H1 (cell line): ENCODE data around the gene UGT1A10. TPM values are rescaled to one million over a fixed set of nuclear protein-coding genes. Genes with fewer than 3 reads are reported as not detected.

Experiments
- CTCF ChIA-PET: fragments of 300-600 bp; sonication (Branson Sonifier 250); formaldehyde crosslinking; loops from one replicate; lab custom pipeline; 2021; ENCODE audit not compliant: partially characterized antibody; lab: Charles Lee
- POLR2A ChIA-PET: fragments of 300-600 bp; sonication (Branson Sonifier 250); formaldehyde crosslinking; loops from one replicate; lab custom pipeline; 2021; ENCODE audit warnings: inconsistent platforms; ENCODE audit not compliant: partially characterized antibody; lab: Charles Lee
- DNase-seq, 2 experiments: peaks; one replicate each; pipeline versions ENCODE4 v3.0.0 to v3.0.0-alpha.2; 2010 to 2022; ENCODE audit warnings: low spot score in 2 of 2, low read depth in 1 of 2, mixed read lengths in 1 of 2
- FAIRE-seq: peaks from 2 replicates; lab custom pipeline; 2011; peaks lifted over from hg19 to GRCh38; lab: Jason Lieb, UNC
- H2AFZ ChIP-seq: 2 replicates; pipeline ENCODE4 v1.8.1; 2012; ENCODE audit warnings: low read length, inconsistent platforms
- H2AK5ac ChIP-seq: 2 replicates; pipeline ENCODE4 v1.6.1; 2013; ENCODE audit warnings: low read depth, low read length
- H2BK120ac ChIP-seq: replicated peaks from 2 replicates; pipeline ENCODE3; 2013; ENCODE audit warnings: low read depth, low read length, inconsistent platforms
- H2BK12ac ChIP-seq: 2 replicates; pipeline ENCODE4 v1.6.1; 2013; ENCODE audit warnings: low read depth, low read length
- H2BK15ac ChIP-seq: 2 replicates; pipeline ENCODE4 v1.6.1; 2013; ENCODE audit warnings: low read length
- H2BK20ac ChIP-seq: 2 replicates; pipeline ENCODE4 v1.6.1; 2013; ENCODE audit warnings: low read length
- H2BK5ac ChIP-seq: 2 replicates; pipeline ENCODE4 v1.6.1; 2013; ENCODE audit warnings: low read depth, low read length
- H3K14ac ChIP-seq: 2 replicates; pipeline ENCODE4 v1.6.1; 2013; ENCODE audit warnings: inconsistent platforms; ENCODE audit not compliant: insufficient read length
- H3K18ac ChIP-seq: 2 replicates; pipeline ENCODE4 v1.6.1; 2013; ENCODE audit warnings: low read length; ENCODE audit errors: extremely low read depth
- H3K23ac ChIP-seq: 2 replicates; pipeline ENCODE4 v1.6.1; 2013; ENCODE audit warnings: inconsistent platforms; ENCODE audit not compliant: insufficient read length
- H3K23me2 ChIP-seq: 2 replicates; pipeline ENCODE4 v1.6.1; 2013; ENCODE audit warnings: low read depth, low read length
- H3K27ac ChIP-seq: 2 replicates; pipeline ENCODE4 v1.6.1; 2011; ENCODE audit warnings: low read depth, low read length, inconsistent platforms
- H3K27me3 ChIP-seq, 4 experiments: replicated peaks in 1 of 4; 1 replicate in 1 of 4; 2 replicates in 3 of 4; pipeline versions ENCODE4 v1.6.1 to v1.8.1; 2011 to 2013; ENCODE audit warnings: low read length in 3 of 4, mild to moderate bottlenecking in 3 of 4, inconsistent platforms in 2 of 4, mixed read lengths in 2 of 4, moderate library complexity in 1 of 4; ENCODE audit not compliant: control insufficient read depth in 3 of 4, insufficient read depth in 3 of 4; ENCODE audit errors: extremely low read depth in 1 of 4
- H3K36me3 ChIP-seq, 4 experiments: 2 replicates each; pipeline versions ENCODE4 v1.6.1 to v1.8.1; 2011 to 2013; ENCODE audit warnings: mild to moderate bottlenecking in 4 of 4, low read length in 3 of 4, moderate library complexity in 2 of 4, control low read depth in 1 of 4, inconsistent platforms in 1 of 4; ENCODE audit not compliant: insufficient read depth in 4 of 4, control insufficient read depth in 2 of 4
- H3K4ac ChIP-seq: replicated peaks from 2 replicates; pipeline ENCODE3; 2013; ENCODE audit warnings: low read length, low read depth, mixed read lengths, inconsistent platforms; ENCODE audit not compliant: insufficient read length
- H3K4me1 ChIP-seq, 4 experiments: replicated peaks in 1 of 4; 1 replicate in 1 of 4; 2 replicates in 3 of 4; pipeline versions ENCODE4 v1.6.1 to v1.8.1; 2011 to 2013; ENCODE audit warnings: low read length in 3 of 4, inconsistent platforms in 2 of 4, mixed read lengths in 1 of 4; ENCODE audit not compliant: insufficient read depth in 4 of 4, control insufficient read depth in 3 of 4
- H3K4me2 ChIP-seq, 2 experiments: 2 replicates each; pipeline versions ENCODE4 v1.6.1 to v1.8.1; 2011 to 2013; ENCODE audit warnings: low read depth in 2 of 2, low read length in 2 of 2, control low read depth in 1 of 2, inconsistent platforms in 1 of 2, mild to moderate bottlenecking in 1 of 2; ENCODE audit not compliant: insufficient read depth in 1 of 2
- H3K4me3 ChIP-seq, 4 experiments: fragments of 200-600, 300-600 bp in 1 of 4; sonication (generic), shearing (Covaris generic), sonication (Bioruptor Twin) in 1 of 4; 2 replicates each; pipeline versions ENCODE4 v1.5.1 to v1.8.1; 2011 to 2016; ENCODE audit warnings: low read length in 4 of 4, low read depth in 3 of 4, control low read depth in 2 of 4, inconsistent platforms in 2 of 4, mild to moderate bottlenecking in 2 of 4, mixed read lengths in 1 of 4, moderate library complexity in 1 of 4; ENCODE audit not compliant: insufficient read depth in 2 of 4; ENCODE audit errors: extremely low read depth in 1 of 4
- H3K56ac ChIP-seq: replicated peaks from 2 replicates; pipeline ENCODE3; 2013; ENCODE audit warnings: low read depth, mild to moderate bottlenecking, mixed read lengths, low read length, inconsistent platforms; ENCODE audit not compliant: insufficient read length
- H3K79me1 ChIP-seq: 2 replicates; pipeline ENCODE4 v1.6.1; 2013; ENCODE audit warnings: low read depth, low read length, control low read depth
- H3K79me2 ChIP-seq, 2 experiments: 2 replicates each; pipeline versions ENCODE4 v1.6.1 to v1.8.1; 2012 to 2013; ENCODE audit warnings: low read length in 2 of 2, mild to moderate bottlenecking in 2 of 2, inconsistent platforms in 1 of 2; ENCODE audit not compliant: insufficient read depth in 2 of 2, control insufficient read depth in 1 of 2
- H3K9ac ChIP-seq, 4 experiments: replicated peaks in 1 of 4; 1 replicate in 1 of 4; 2 replicates in 3 of 4; pipeline versions ENCODE4 v1.6.1 to v1.8.1; 2011 to 2013; ENCODE audit warnings: low read depth in 3 of 4, low read length in 3 of 4, control low read depth in 2 of 4, mild to moderate bottlenecking in 2 of 4, moderate library complexity in 2 of 4, inconsistent platforms in 1 of 4; ENCODE audit errors: extremely low read depth in 1 of 4
- H3K9me3 ChIP-seq, 2 experiments: 2 replicates each; pipeline versions ENCODE4 v1.6.1 to v1.8.1; 2012 to 2013; ENCODE audit warnings: mild to moderate bottlenecking in 2 of 2, moderate library complexity in 2 of 2, control low read depth in 1 of 2, inconsistent platforms in 1 of 2, low read depth in 1 of 2, low read length in 1 of 2, mixed read lengths in 1 of 2; ENCODE audit not compliant: insufficient read depth in 2 of 2
- H4K20me1 ChIP-seq, 2 experiments: replicated peaks in 1 of 2; 2 replicates each; pipeline versions ENCODE3 to v1.8.1; 2011 to 2013; ENCODE audit warnings: inconsistent platforms in 2 of 2, low read length in 2 of 2, mild to moderate bottlenecking in 1 of 2; ENCODE audit not compliant: insufficient read depth in 2 of 2, control insufficient read depth in 1 of 2
- H4K5ac ChIP-seq: 2 replicates; pipeline ENCODE4 v1.6.1; 2013; ENCODE audit warnings: low read length, low read depth, mixed read lengths, inconsistent platforms; ENCODE audit not compliant: insufficient read length
- H4K8ac ChIP-seq: 2 replicates; pipeline ENCODE4 v1.8.0; 2013; ENCODE audit warnings: mild to moderate bottlenecking, moderate library complexity, low read length, inconsistent platforms; ENCODE audit not compliant: insufficient read depth; ENCODE audit errors: extremely low read depth
- H4K91ac ChIP-seq: replicated peaks from 2 replicates; pipeline ENCODE3; 2013; ENCODE audit warnings: low read length, mixed read lengths, inconsistent platforms; ENCODE audit not compliant: insufficient read length
- ATF2 ChIP-seq: IDR thresholded peaks from 2 replicates; pipeline ENCODE4 v1.6.1; 2012; ENCODE audit warnings: low read length, inconsistent platforms
- GTF2F1 ChIP-seq: IDR thresholded peaks from 2 replicates; pipeline ENCODE4 v1.6.1; 2012; ENCODE audit warnings: low read depth, low read length, improper control_type of control experiment, borderline replicate concordance
- PHF8 ChIP-seq: fragments of 200-600 bp; sonication (generic); conservative IDR thresholded peaks from 2 replicates; pipeline ENCODE4 v1.7.1; 2012; ENCODE audit warnings: low read depth, mild to moderate bottlenecking, inconsistent platforms, low read length, moderate library complexity
- POLR2A ChIP-seq, 2 experiments: IDR thresholded peaks; 1 replicate in 1 of 2; 2 replicates in 1 of 2; pipeline ENCODE4 v1.6.1; 2011; ENCODE audit warnings: low read depth in 2 of 2, low read length in 2 of 2, mild to moderate bottlenecking in 2 of 2; ENCODE audit errors: control extremely low read depth in 1 of 2
- RBBP5 ChIP-seq: IDR thresholded peaks from 2 replicates; pipeline ENCODE4 v1.7.1; 2012; ENCODE audit warnings: low read depth, mild to moderate bottlenecking, inconsistent platforms, low read length, moderate library complexity, borderline replicate concordance
- WGBS, 2 experiments: shearing (Covaris generic) in 1 of 2; methylation state at CpG; one replicate each; pipeline versions ENCODE4 v1.1.6 to v1.1.7; 2013 to 2015; ENCODE audit warnings: low lambda C conversion rate in 2 of 2, mixed read lengths in 2 of 2, inconsistent platforms in 1 of 2, low coverage in 1 of 2, missing lambda C conversion rate in 1 of 2; ENCODE audit not compliant: insufficient replicate concordance in 2 of 2, insufficient coverage in 1 of 2, insufficient read length in 1 of 2; ENCODE audit errors: extremely low coverage in 1 of 2, missing lambda C conversion rate in 1 of 2; 5-methylcytosine and 5-hydroxymethylcytosine counted together
- polyA plus RNA-seq, 7 experiments: library from polyadenylated mRNA; depleted of rRNA in 3 of 7; stranded (reverse) in 5 of 7; unstranded in 2 of 7; fragments of >200 nt in 5 of 7; fragments of 200-250 nt in 2 of 7; gene quantifications; 1 replicate in 5 of 7; 2 replicates in 1 of 7; 4 replicates in 1 of 7; pipeline versions ENCODE4 v1.2.1 to v1.2.3, GENCODE V29; 2011 to 2013; ENCODE audit warnings: missing spikeins in 2 of 7, mixed read lengths in 2 of 7
- total RNA-seq: library from RNA; stranded (reverse); fragmentation: NEBNext Ultra II Directional; extraction: Animal tissue kit (Norgen Biotek cat#: 25700); gene quantifications from 2 replicates; pipeline ENCODE4 v1.2.1, GENCODE V29; 2021

Gene UGT1A10
- total and polyA plus RNA-seq, 2 of the 8 experiments (the other 6 are each of a cell fraction or from before 2014, with no cell fraction given) = not detected

GRCh38 chr2:233796254-233796653, 160.0 kb downstream of the UGT1A10 start:
- Histone ChIP-seq H3K14ac (no peak overlapping the region), H2AFZ (no peak overlapping the region), H2BK20ac (no peak overlapping the region), H3K4ac (no peak overlapping the region), H2BK120ac (no peak overlapping the region), H4K20me1 (no peaks in the 10 kb centered on the region), H3K27ac (no peak overlapping the region), H3K56ac (no peak overlapping the region), H2BK12ac (no peak overlapping the region), H3K9ac (no peak overlapping the region), H3K36me3 (no peaks in the 10 kb centered on the region), H4K8ac (no peak overlapping the region), H3K4me1 (no peaks in the 10 kb centered on the region), H3K23ac (no peak overlapping the region), H3K79me2 (no peaks in the 10 kb centered on the region), H4K5ac (no peak overlapping the region), H3K18ac (no peak overlapping the region), H3K27me3 (no peaks in the 10 kb centered on the region), H3K23me2 (no peaks in the 10 kb centered on the region), H2BK15ac (no peak overlapping the region), H2BK5ac (no peak overlapping the region), H2AK5ac (no peak overlapping the region)
- CTCF ChIA-PET = interaction anchor here (0.6 to 1.2 kb wide), 4 partner anchors 27 to 123 kb away, joined by 3 read pairs; no protein-coding TSS in a partner anchor
- TF ChIP-seq RBBP5 = no peak
- no peak for TF ChIP-seq PHF8
- no peak for TF ChIP-seq GTF2F1
- no peak for TF ChIP-seq ATF2
- no peak for TF ChIP-seq POLR2A (IDR thresholded peaks at IDR 0.05; ENCODE audit: control extremely low read depth in 1 of 2, low read depth in 2 of 2, low read length in 2 of 2)
- TF ChIP-seq, all 59 proteins: peak for 0
- POLR2A ChIA-PET = no interaction called here
- H3K9me3 ChIP-seq = peaks cover 0 to 5% of the 10 kb centered on the region in 2 experiments; a peak in 2 of 4 replicates
- H3K4me3 ChIP-seq = no peak overlapping the region
- H3K4me2 ChIP-seq = no peak overlapping the region
- no peak overlapping the region for H4K91ac ChIP-seq
- FAIRE-seq = no peak
- no peak for DNase-seq
- WGBS, 2 experiments = 71% methylated on average over 7 of the region's 9 CpGs; no CpG with 5 or more reads in 1 of the 2 experiments
- H3K79me1 ChIP-seq = no peaks in the 10 kb centered on the region
